GM23248 (cell line): ENCODE data around the gene SLC34A3. TPM values are rescaled to one million over a fixed set of nuclear protein-coding genes. Genes with fewer than 3 reads are reported as not detected.

Experiments
- DNase-seq: peaks from one replicate; pipeline ENCODE4 v3.0.0-alpha.2; 2015
- H2AFZ ChIP-seq: fragments of 200-600 bp; sonication (generic); 2 replicates; pipeline ENCODE4 v1.6.1; 2016; ENCODE audit warnings: antibody characterized with exemption
- H3F3A ChIP-seq: fragments of 200-600 bp; sonication (generic); 2 replicates; pipeline ENCODE4 v1.6.1; 2016; ENCODE audit warnings: mild to moderate bottlenecking, antibody characterized with exemption, mixed run types; ENCODE audit not compliant: insufficient read depth
- H3K27ac ChIP-seq: fragments of 200-600 bp; sonication (generic); 2 replicates; pipeline ENCODE4 v1.5.1; 2016; ENCODE audit warnings: mild to moderate bottlenecking
- H3K27me3 ChIP-seq: fragments of 200-600 bp; sonication (generic); replicated peaks from 2 replicates; pipeline ENCODE4 v1.6.1; 2016; ENCODE audit warnings: mild to moderate bottlenecking; ENCODE audit not compliant: insufficient read depth
- H3K36me3 ChIP-seq: fragments of 200-600 bp; sonication (generic); 2 replicates; pipeline ENCODE4 v1.6.1; 2016; ENCODE audit warnings: low read depth, mild to moderate bottlenecking
- H3K4me1 ChIP-seq: fragments of 200-600 bp; sonication (generic); 2 replicates; pipeline ENCODE4 v1.6.1; 2016; ENCODE audit warnings: mild to moderate bottlenecking; ENCODE audit not compliant: insufficient read depth
- H3K4me2 ChIP-seq: fragments of 200-600 bp; sonication (generic); one replicate; pipeline ENCODE4 v1.6.1; 2016; ENCODE audit warnings: mild to moderate bottlenecking; ENCODE audit not compliant: unreplicated experiment
- H3K4me3 ChIP-seq: fragments of 200-600 bp; sonication (generic); 2 replicates; pipeline ENCODE4 v1.5.1; 2016; ENCODE audit warnings: mild to moderate bottlenecking
- H3K79me2 ChIP-seq: fragments of 200-600 bp; sonication (generic); 2 replicates; pipeline ENCODE4 v1.6.1; 2016; ENCODE audit warnings: mild to moderate bottlenecking; ENCODE audit not compliant: insufficient read depth
- H3K9ac ChIP-seq: fragments of 200-600 bp; sonication (generic); 2 replicates; pipeline ENCODE4 v1.6.1; 2016; ENCODE audit warnings: mild to moderate bottlenecking
- H3K9me2 ChIP-seq: fragments of 200-600 bp; sonication (generic); 2 replicates; pipeline ENCODE4 v1.6.1; 2016; ENCODE audit warnings: mixed run types, mild to moderate bottlenecking, moderate library complexity; ENCODE audit not compliant: insufficient read depth
- H3K9me3 ChIP-seq: fragments of 200-600 bp; sonication (generic); one replicate; pipeline ENCODE4 v1.6.1; 2017; ENCODE audit warnings: low read depth
- H4K20me1 ChIP-seq: fragments of 200-600 bp; sonication (generic); 2 replicates; pipeline ENCODE4 v1.6.0; 2016; ENCODE audit not compliant: insufficient read depth
- EZH2 ChIP-seq: fragments of 200-600 bp; sonication (generic); IDR thresholded peaks from 2 replicates; pipeline ENCODE4 v1.6.1; 2018; ENCODE audit warnings: antibody characterized with exemption, mild to moderate bottlenecking; ENCODE audit not compliant: insufficient read depth, poor library complexity, severe bottlenecking
- EZH2phosphoT487 ChIP-seq: fragments of 200-600 bp; sonication (generic); IDR thresholded peaks from 2 replicates; pipeline ENCODE4 v1.6.1; 2018; ENCODE audit warnings: antibody characterized with exemption, moderate library complexity, mild to moderate bottlenecking, low read depth; ENCODE audit not compliant: insufficient read depth
- WGBS, 2 experiments: methylation state at CpG; one replicate each; pipeline ENCODE4 v1.1.6; 2015 to 2017; ENCODE audit warnings: low lambda C conversion rate in 2 of 2, low coverage in 1 of 2; ENCODE audit errors: missing lambda C conversion rate in 2 of 2; 5-methylcytosine and 5-hydroxymethylcytosine counted together
- in situ Hi-C: fragments of 300-500 bp; cut with MboI; formaldehyde crosslinking; loops from 2 replicates; pipeline ENCODE4 v1.15.0; 2020
- polyA plus RNA-seq: library from polyadenylated mRNA; unstranded; fragments of >200 nt; fragmentation: Nextera tagmentation; extraction: Ambion mirVana; gene quantifications from 2 replicates; pipeline ENCODE4 v1.2.1, GENCODE V29; 2016
- total RNA-seq: library from RNA; depleted of rRNA; stranded (reverse); fragments of >200 nt; shearing (Covaris generic); gene quantifications from 2 replicates; pipeline ENCODE4 v1.2.3, GENCODE V29; 2014

Gene SLC34A3
- total and polyA plus RNA-seq, 2 experiments from 2014 or later = not detected

- H3K4me3 ChIP-seq = no peak overlapping the region
- no peaks in the 10 kb centered on the region for H3K9me3 ChIP-seq
- TF ChIP-seq EZH2phosphoT487 = no peak
- no peak for TF ChIP-seq EZH2
- H3K36me3 ChIP-seq = no peaks in the 10 kb centered on the region; the same call in 1 of the 2 replicates
- peaks cover 8% of the 10 kb centered on the region for H3K4me1 ChIP-seq
- H3K9ac ChIP-seq = no peak overlapping the region
- no peaks in the 10 kb centered on the region for H3K79me2 ChIP-seq
- WGBS, 2 experiments = 78 to 82% methylated on average over 11 to 15 of the region's 15 CpGs
- H4K20me1 ChIP-seq = no peaks in the 10 kb centered on the region
- H2AFZ ChIP-seq = no peak overlapping the region
- no peak for DNase-seq
- no peaks in the 10 kb centered on the region for H3K9me2 ChIP-seq
- H3K4me2 ChIP-seq = no peak overlapping the region
- no peaks in the 10 kb centered on the region for H3F3A ChIP-seq
- in situ Hi-C loops = no loop called here
- no peak overlapping the region for H3K27ac ChIP-seq
- H3K27me3 ChIP-seq = no peaks in the 10 kb centered on the region
Measured at GRCh38 chr9:137273611-137274320, 43.1 kb downstream of the SLC34A3 start.

- Histone ChIP-seq H3K4me3 (no peak overlapping the region), H3K36me3 (no peaks in the 10 kb centered on the region; the same call in 1 of the 2 replicates), H3K9me2 (no peaks in the 10 kb centered on the region), H3K9me3 (no peaks in the 10 kb centered on the region), H3K9ac (no peak overlapping the region), H3K79me2 (no peaks in the 10 kb centered on the region), H3K27me3 (no peaks in the 10 kb centered on the region), H4K20me1 (no peaks in the 10 kb centered on the region), H2AFZ (no peak overlapping the region), H3K27ac (no peak overlapping the region), H3K4me2 (no peak overlapping the region), H3F3A (no peaks in the 10 kb centered on the region), H3K4me1 (peaks cover 8% of the 10 kb centered on the region)
- DNase-seq = no peak
- in situ Hi-C loops = no loop called here
- TF ChIP-seq EZH2phosphoT487 (no peak), EZH2 (no peak)
- 92% methylated on average over 10 of the region's 10 CpGs for WGBS, 2 experiments
Measured at GRCh38 chr9:137275203-137275587, 44.5 kb downstream of the SLC34A3 start.

GRCh38 chr9:137275588-137276472 lies 45.1 kb downstream of the SLC34A3 start:
- Histone ChIP-seq H3K9ac (no peak overlapping the region), H3K9me2 (no peaks in the 10 kb centered on the region), H3K4me2 (no peak overlapping the region), H3K27me3 (no peaks in the 10 kb centered on the region), H3K4me1 (peaks cover 8% of the 10 kb centered on the region), H3K9me3 (no peaks in the 10 kb centered on the region), H3K79me2 (no peaks in the 10 kb centered on the region), H3K36me3 (no peaks in the 10 kb centered on the region; the same call in 1 of the 2 replicates), H3K27ac (no peak overlapping the region), H3F3A (no peaks in the 10 kb centered on the region), H2AFZ (no peak overlapping the region), H4K20me1 (no peaks in the 10 kb centered on the region), H3K4me3 (no peak overlapping the region)
- in situ Hi-C loops = no loop called here
- 77 to 79% methylated on average over 23 to 24 of the region's 24 CpGs for WGBS, 2 experiments
- TF ChIP-seq EZH2phosphoT487 (no peak), EZH2 (no peak)
- DNase-seq = no peak

- H3K4me3 ChIP-seq = peak overlapping the region; percentile 78
- peak overlapping the region; percentile 23; the same call in 1 of the 2 replicates for H3K27ac ChIP-seq
- H3K36me3 ChIP-seq = no peaks in the 10 kb centered on the region; the same call in 1 of the 2 replicates
- H3K9me3 ChIP-seq = no peaks in the 10 kb centered on the region
- no peaks in the 10 kb centered on the region for H3K79me2 ChIP-seq
- in situ Hi-C loops = no loop called here
- peaks cover 8% of the 10 kb centered on the region for H3K4me1 ChIP-seq
- H3K9me2 ChIP-seq = no peaks in the 10 kb centered on the region
- H2AFZ ChIP-seq = no peak overlapping the region
- DNase-seq = peak; percentile 63
- H3F3A ChIP-seq = no peaks in the 10 kb centered on the region
- 48 to 58% methylated on average over 23 to 30 of the region's 30 CpGs for WGBS, 2 experiments
- H4K20me1 ChIP-seq = no peaks in the 10 kb centered on the region
- peak overlapping the region; percentile 86 for H3K4me2 ChIP-seq
- H3K27me3 ChIP-seq = no peaks in the 10 kb centered on the region
- no peak for TF ChIP-seq EZH2phosphoT487
- no peak for TF ChIP-seq EZH2
- H3K9ac ChIP-seq = peak overlapping the region; percentile 71
Measured at GRCh38 chr9:137276473-137277328, 46.0 kb downstream of the SLC34A3 start.
